Pancreas (tissue), 10 donors: ENCODE measurements around the gene ZMIZ1. TPM values are rescaled to one million over a fixed set of nuclear protein-coding genes. Genes with fewer than 3 reads are reported as not detected.

ENCODE experiments used
- ATAC-seq, 4 donors: fragments of 200-7000 bp; cut with Tn5 transposase; one replicate each; pipeline versions ENCODE4 v1.8.0 to v1.9.1; 2020; ENCODE audit warnings: mild to moderate bottlenecking in 4 of 4, moderate library complexity in 4 of 4
- DNase-seq, 6 donors: peaks; one replicate each; pipeline ENCODE4 v3.0.0-alpha.2; 2020
- FAIRE-seq: peaks from 2 replicates; lab custom pipeline; 2012; peaks lifted over from hg19 to GRCh38; lab: Jason Lieb, UNC
- H3K27ac ChIP-seq, 4 donors: fragments of 200-600 bp; sonication (generic); 1 replicate in 3 of 4; 2 replicates in 1 of 4; pipeline versions ENCODE4 v1.5.0 to v1.8.0; 2020
- H3K27me3 ChIP-seq, 4 donors: fragments of 200-600 bp; one replicate each; pipeline ENCODE4 v1.8.0; 2021
- H3K36me3 ChIP-seq, 3 donors: fragments of 200-600 bp; sonication (generic) in 1 of 3; one replicate each; pipeline versions ENCODE4 v1.5.0 to v1.8.0; 2020 to 2021
- H3K4me1 ChIP-seq, 3 donors: fragments of 200-600 bp; one replicate each; pipeline ENCODE4 v1.8.0; 2021
- H3K4me3 ChIP-seq, 4 donors: fragments of 200-600 bp; sonication (generic) in 2 of 4; one replicate each; pipeline versions ENCODE4 v1.5.0 to v1.8.0; 2020 to 2021
- H3K9me3 ChIP-seq, 4 donors: fragments of 200-600 bp; one replicate each; pipeline ENCODE4 v1.8.0; 2021
- CTCF ChIP-seq, 4 donors: fragments of 200-600 bp; sonication (generic) in 3 of 4; IDR thresholded peaks; one replicate each; pipeline versions ENCODE4 v1.5.0 to v1.8.0; 2021; ENCODE audit warnings: antibody characterized with exemption in 4 of 4
- WGBS, 2 donors: extraction: QIAGEN DNeasy Blood & Tissue Kit; methylation state at CpG; one replicate each; pipeline ENCODE4 v1.1.7; 2013; 5-methylcytosine and 5-hydroxymethylcytosine counted together
- intact Hi-C, 3 donors: fragments of 100-400 bp; cut with DNase I; formaldehyde crosslinking; loops; one replicate each; pipeline versions ENCODE4 v1.11.1 to v1.14.2; 2022
- polyA plus RNA-seq, 2 donors: library from polyadenylated mRNA; stranded (reverse); fragments of 200-250 nt; gene quantifications; one replicate each; pipeline ENCODE4 v1.2.3, GENCODE V29; 2013
- total RNA-seq, 6 donors: library from RNA; stranded (reverse); fragmentation: NEBNext Ultra II Directional in 4 of 6; extraction: Animal tissue kit (Norgen Biotek cat#: 25700) in 4 of 6; gene quantifications; one replicate each; pipeline versions ENCODE4 v1.2.1 to v1.2.4, GENCODE V29; 2021 to 2023
- donor health status: healthy with polysubstance abuse.
- donor health status: DM: no; HTN: no; CAD: no; lungs with moderate emphysema.
- donor health status: DM: no; HTN: no; CAD: no.
- donor health status: control.
- donor health status: control.
- donor health status: Bipolar disorder and iron deficiency.
- donor health status: DM: yes; HTN: yes; CAD: no.
- donor health status: DM: no; HTN: no; CAD: no.
- donor health status: DM: no; HTN: no; CAD: no.
- donor health status: DM: yes; HTN: yes; CAD: no.

ZMIZ1 gene
- total and polyA plus RNA-seq, 8 donors = 14.5 to 45.0 (median 21.9) TPM

- 96 to 97% methylated on average over 6 of the region's 6 CpGs for WGBS, 2 donors
- no peak for ATAC-seq
- no peak for TF ChIP-seq CTCF (IDR thresholded peaks at IDR 0.05)
- intact Hi-C loops = no loop called here
- Histone ChIP-seq H3K4me1 (peaks cover 0 to 4% (median 0%) of the 10 kb centered on the region in 3 donors), H3K27me3 (no peaks in the 10 kb centered on the region), H3K27ac (no peak overlapping the region), H3K36me3 (peaks cover 0 to 7% (median 0%) of the 10 kb centered on the region in 3 donors), H3K9me3 (no peaks in the 10 kb centered on the region), H3K4me3 (no peak overlapping the region)
- peak in 1 of 6 donors; percentile 10 for DNase-seq
- no peak for FAIRE-seq
Observed at GRCh38 chr10:79359816-79360498, 291.2 kb downstream of the ZMIZ1 start.

DNA sequence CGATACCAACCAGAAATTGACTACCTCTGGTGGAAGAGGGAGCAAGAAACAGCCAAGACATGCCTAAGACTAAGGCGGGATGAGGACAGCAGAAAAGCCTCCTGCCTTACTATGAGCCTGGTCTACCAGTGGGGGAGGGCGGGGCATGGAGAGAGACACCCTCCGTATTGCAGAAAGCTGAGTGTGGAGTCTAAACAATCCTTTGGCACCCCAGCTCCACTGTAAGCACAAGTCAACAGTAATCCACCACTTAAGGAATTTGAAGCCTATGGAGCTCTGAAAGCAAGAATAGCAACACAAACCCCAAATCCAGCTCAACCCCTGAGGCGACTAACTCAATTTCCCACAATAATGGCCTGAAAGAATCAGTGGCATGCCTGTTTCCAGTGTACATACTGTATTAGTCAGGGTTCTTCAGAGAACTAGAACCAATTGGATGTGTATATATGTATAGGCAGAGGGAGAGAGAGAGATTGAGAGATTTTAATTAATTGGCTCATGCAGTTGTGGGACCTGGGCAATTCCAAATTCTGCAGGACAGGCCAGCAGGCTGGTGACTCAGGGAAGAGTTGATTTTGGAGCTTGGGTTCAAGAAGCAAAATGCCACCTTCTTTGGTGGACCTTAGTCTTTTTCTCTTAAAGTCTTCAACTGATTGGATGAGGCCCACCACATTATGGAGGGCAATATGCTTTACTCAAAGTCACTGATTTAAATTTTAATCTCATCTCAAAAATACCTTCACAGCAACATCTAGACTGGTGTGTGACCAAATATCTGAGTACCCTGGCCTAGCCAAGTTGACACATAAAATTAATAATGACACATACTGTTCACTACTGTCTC, 292.0 kb downstream of the ZMIZ1 start:
- intact Hi-C loops = no loop called here
- Histone ChIP-seq H3K27me3 (no peaks in the 10 kb centered on the region), H3K36me3 (no peaks in the 10 kb centered on the region), H3K4me1 (peaks cover 0 to 4% (median 0%) of the 10 kb centered on the region in 3 donors), H3K27ac (no peak overlapping the region), H3K4me3 (no peak overlapping the region), H3K9me3 (no peaks in the 10 kb centered on the region)
- FAIRE-seq (no peak), ATAC-seq (no peak), DNase-seq (peak in 2 of 6 donors; percentile 4 to 11)
- TF ChIP-seq CTCF (IDR thresholded peaks at IDR 0.05) = no peak
- 94 to 97% methylated on average over 5 of the region's 5 CpGs for WGBS, 2 donors

DNA sequence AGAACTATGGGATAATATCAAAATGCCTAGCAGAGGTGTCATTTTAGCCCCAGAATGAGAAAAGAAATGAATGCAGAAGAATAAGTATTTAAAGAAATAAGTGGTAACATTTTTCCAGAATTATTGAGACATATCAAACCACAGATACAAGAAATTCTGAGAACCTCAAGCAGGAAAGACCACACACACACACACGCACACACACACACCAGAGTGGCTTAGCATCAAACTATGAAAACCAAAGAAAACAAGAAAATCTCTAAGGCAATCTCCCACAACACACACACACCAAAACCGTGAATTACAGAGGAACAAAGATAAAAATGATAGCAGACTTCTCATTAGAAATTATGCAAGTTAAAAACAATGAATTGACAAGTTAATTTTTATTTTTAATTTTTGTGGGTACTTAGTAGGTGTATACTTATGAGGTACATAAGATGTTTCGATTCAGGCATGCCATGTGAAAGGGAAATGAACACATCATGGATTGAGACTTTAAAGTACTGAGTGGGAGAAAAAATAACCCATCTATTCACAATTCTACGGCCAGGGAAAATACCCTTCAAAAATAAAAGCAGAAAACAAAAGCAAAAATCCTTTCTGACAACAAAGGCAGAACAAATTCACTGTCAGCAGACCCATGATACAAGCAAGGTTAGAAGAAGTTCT, 293.1 kb downstream of the ZMIZ1 start:
- no peak overlapping the region for H3K4me3 ChIP-seq
- H3K36me3 ChIP-seq = no peaks in the 10 kb centered on the region
- ATAC-seq (no peak), FAIRE-seq (no peak), DNase-seq (no peak)
- 82 to 87% methylated on average over 4 of the region's 4 CpGs for whole genome bisulfite sequencing, 2 donors
- intact Hi-C loops = no loop called here
- no peak overlapping the region for H3K27ac ChIP-seq
- peaks cover 0 to 4% (median 0%) of the 10 kb centered on the region in 3 donors for H3K4me1 ChIP-seq
- no peaks in the 10 kb centered on the region for H3K27me3 ChIP-seq
- no peaks in the 10 kb centered on the region for H3K9me3 ChIP-seq
- no peak for TF ChIP-seq CTCF (IDR thresholded peaks at IDR 0.05)
